RCC 7860 (cell line): ENCODE data around the gene ZNF350.
A peak's percentile ranks its signal among the peaks of the same experiment; 100 is the strongest.
"Not testable (repeated sequence)": the region's sequence is repeated elsewhere in the genome, so short reads cannot be mapped to it uniquely, and the experiment has no call there.

Source experiments
- DNase-seq: peaks from one replicate; pipeline ENCODE4 v3.0.0-alpha.2; 2015; ENCODE audit warnings: low spot score
- FAIRE-seq: peaks from 2 replicates; lab custom pipeline; 2012; peaks lifted over from hg19 to GRCh38; lab: Jason Lieb, UNC

Gene ZNF350

DNA sequence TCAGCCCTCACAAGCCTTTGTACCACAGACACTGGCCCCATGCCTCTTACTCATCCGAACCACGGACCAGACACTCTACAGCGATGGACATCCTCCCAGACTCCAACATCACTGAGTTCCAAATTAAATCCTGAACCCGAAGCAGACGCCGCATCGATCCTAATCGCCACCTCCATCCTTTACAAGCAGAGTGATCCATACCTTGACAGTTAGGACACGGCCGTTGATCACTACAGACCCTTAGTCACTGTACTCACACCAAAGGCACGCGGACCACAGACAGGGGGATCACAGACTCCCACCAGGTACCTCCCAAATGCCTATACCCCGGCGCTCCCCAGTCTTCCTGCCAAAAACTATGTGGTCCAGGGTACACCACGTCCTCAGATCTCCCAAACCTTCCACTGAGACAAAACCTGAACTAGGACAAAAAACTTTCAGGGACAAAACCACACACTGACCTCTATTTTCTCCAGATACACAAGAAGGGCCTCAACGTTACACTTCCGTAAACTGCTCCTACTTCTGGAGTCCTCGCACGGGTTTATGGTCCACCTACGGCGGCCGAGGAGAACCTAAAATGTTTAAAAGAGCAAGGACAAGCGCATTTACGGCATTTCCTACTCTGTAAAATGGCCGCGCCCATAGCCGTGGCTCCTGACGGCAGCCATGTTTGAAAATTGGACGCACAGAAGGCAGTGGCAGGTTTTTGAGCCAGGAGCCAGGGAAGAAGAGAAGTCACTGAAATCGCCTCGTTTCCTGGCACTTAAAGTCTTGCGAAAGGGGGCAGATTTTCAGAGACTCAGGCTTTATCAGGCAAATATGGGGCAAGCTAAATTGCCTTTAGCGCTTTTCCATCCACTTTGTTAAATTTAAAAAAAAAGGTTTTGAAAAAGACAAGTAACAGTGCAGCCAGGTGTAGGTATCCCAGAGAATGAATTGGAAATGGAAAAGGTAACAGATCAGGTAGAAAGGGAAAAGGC lies at the start of gene ZNF350:
ZNF350 (minus strand) TSS at position 532 of the 983 bp plus-strand sequence. CDS start 12,480 bp downstream, outside the sequence.
- FAIRE-seq: peak; percentile 81
- peak; percentile 83 for DNase-seq

GRCh38 chr19:52034051-52034728 lies 47.5 kb upstream of the ZNF350 start:
- FAIRE-seq: no peak
- DNase-seq: no peak

DNA sequence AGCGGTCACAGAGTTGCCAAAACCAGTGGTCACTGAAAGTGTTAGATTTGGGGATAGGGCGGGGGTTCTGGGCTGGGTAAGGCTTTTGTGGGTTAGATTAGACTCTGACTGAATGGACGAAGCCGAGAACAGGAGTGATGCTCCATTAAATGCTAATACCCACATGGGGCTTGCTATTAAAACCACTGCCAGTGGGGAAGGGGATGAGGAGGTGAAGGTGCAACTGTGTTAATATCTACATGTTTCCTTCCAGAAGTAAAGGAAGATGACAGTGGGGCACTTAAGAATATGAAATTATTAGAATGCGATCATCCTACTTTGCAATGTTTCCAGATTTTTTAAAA lies 42.1 kb upstream of the ZNF350 start:
- no peak for DNase-seq
- FAIRE-seq: no peak

GRCh38 chr19:52028027-52028779 lies 41.6 kb upstream of the ZNF350 start, which contains the start of gene ZNF614:
TSS of gene ZNF614 (minus strand) at chr19:52028379. CDS start at chr19:52025745, 2,634 bp downstream.
- FAIRE-seq (peak; percentile 7), DNase-seq (peak; percentile 74)

- not testable (repeated sequence) for FAIRE-seq
Observed at GRCh38 chr19:52026255-52026990, 39.8 kb upstream of the ZNF350 start.

DNA sequence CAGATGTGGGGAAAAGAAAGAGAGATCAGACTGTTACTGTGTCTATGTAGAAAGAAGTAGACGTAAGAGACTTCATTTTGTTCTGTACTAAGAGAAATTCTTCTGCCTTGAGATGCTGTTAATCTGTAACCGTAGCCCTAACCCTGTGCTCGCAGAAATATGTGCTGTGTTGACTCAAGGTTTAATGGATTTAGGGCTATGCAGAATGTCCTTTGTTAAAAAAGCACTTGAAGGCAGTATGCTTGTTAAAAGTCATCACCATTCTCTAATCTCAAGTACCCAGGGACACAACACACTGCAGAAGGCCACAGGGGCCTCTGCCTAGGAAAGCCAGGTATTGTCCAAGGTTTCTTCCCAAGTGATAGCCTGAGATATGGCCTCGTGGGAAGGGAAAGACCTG lies 37.8 kb upstream of the ZNF350 start:
- not testable (repeated sequence) for DNase-seq, FAIRE-seq

More at GRCh38 chr19:52026255-52026990, 39.8 kb upstream of the ZNF350 start:
- DNase-seq: not testable (repeated sequence)

DNA sequence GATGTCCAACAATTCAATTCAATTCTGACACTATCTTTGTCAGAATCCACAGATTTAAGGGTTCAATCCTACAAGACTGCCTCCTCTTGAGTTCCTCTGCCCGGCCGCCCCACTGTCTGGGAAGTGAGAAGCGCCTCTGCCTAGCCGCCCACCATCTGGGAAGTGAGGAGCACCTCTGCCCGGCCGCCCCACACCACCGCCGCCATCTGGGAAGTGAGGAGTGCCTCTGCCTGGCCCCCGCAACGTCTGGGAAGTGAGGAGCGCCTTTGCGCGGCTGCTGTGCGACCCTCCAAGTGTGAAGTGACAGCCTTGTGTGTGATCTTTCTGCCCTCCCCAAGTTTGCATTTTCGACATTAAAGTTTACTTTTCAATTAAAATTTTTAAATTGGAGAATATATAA lies 35.6 kb upstream of the ZNF350 start:
- FAIRE-seq: no peak
- DNase-seq: no peak

GRCh38 chr19:52020506-52020905 lies 33.9 kb upstream of the ZNF350 start:
- no peak for FAIRE-seq
- no peak for DNase-seq

GRCh38 chr19:52010674-52011073 lies 24.0 kb upstream of the ZNF350 start:
- FAIRE-seq (no peak), DNase-seq (no peak)

DNA sequence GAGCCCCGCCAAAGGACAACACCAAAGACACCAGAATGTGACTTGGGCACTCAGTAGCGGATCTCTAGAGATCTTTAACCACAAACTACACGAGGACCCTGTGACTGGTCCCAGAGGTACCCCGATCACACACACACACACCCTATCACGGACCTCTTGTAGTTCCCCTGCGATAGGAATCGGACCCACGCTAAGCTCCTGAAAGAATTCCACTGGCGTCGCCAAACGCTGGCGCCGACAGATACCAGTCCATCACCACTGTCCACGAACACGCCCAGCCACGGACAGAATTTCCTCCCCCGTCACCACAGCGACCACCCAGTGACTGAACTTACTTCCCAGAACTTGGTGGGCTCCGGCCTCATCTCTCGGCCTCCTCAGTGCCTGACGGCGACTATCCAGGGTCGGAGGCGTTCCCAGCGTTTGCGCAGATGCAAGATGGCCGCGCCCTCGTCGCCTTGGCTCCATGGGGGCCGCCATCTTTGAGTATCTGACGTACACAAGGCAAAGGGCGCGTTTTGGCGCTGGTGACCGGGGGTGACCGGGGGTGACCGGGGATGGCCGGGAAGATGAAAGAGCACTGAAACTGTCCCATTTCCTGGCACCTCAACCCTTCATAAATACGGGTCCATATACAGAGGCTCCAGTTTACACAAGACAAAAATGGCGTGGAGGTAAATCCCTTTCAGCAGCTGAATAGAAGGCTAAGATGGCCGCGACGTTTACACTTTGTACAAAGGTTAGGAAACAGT lies 21.3 kb upstream of the ZNF350 start, which contains the start of gene ZNF615:
ZNF615 (minus strand) TSS at position 406 of the 752 bp plus-strand sequence. CDS start 4,500 bp downstream, outside the sequence.
- DNase-seq (peak; percentile 50), FAIRE-seq (no peak)

- FAIRE-seq (no peak), DNase-seq (no peak)
Observed at GRCh38 chr19:52007451-52007805, 20.8 kb upstream of the ZNF350 start.

DNA sequence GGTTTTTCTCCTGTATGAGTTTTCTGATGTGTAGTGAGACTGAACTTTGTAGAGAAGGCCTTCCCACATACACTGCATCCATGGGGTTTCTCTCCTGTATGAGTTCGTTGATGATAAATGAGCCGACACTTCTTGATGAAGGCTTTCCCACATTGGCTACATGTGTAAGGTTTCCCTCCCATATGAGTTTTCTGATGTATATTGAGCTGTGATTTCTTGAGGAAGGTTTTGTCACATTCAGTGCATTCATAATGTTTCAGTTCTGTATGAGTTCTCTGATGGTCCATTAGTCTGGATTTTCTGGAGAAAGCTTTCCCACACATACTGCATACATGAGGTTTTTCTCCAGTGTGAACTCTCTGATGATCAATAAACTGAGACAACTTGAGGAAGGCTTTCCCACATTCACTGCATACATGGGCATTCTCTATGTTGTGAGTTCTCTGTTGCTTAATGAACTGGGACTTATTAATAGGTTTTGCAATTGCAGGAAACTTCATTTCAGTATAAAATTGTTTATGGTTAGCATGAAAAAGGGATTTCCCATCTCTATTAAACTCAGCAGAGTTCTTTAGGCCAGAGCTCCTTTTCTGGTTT lies 7.5 kb upstream of the ZNF350 start:
- FAIRE-seq: no peak

DNA sequence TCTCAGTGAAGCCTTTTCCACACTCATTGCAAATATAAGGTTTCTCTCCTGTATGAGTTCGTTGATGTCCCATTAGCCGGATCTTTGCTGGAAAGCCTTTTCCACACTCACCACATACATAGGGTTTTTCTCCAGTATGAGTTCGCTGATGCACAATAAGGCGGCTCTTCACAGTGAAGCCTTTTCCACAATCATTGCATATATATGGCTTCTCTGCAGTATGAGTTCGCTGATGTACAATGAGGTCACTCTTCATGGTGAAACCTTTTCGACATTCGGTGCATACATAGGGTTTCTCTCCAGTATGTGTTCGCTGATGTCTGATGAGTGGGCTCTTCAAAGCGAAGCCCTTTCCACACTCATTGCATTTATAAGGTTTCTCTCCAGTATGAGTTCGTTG lies 6.8 kb upstream of the ZNF350 start:
- DNase-seq (no peak), FAIRE-seq (no peak)

More for the DNA sequence above, 7.5 kb upstream of the ZNF350 start:
- no peak for DNase-seq

GRCh38 chr19:51983361-51983760 lies 3.3 kb downstream of the ZNF350 start:
- FAIRE-seq: no peak
- no peak for DNase-seq

GRCh38 chr19:51980926-51981325 lies 5.7 kb downstream of the ZNF350 start:
- not testable (repeated sequence) for FAIRE-seq

DNA sequence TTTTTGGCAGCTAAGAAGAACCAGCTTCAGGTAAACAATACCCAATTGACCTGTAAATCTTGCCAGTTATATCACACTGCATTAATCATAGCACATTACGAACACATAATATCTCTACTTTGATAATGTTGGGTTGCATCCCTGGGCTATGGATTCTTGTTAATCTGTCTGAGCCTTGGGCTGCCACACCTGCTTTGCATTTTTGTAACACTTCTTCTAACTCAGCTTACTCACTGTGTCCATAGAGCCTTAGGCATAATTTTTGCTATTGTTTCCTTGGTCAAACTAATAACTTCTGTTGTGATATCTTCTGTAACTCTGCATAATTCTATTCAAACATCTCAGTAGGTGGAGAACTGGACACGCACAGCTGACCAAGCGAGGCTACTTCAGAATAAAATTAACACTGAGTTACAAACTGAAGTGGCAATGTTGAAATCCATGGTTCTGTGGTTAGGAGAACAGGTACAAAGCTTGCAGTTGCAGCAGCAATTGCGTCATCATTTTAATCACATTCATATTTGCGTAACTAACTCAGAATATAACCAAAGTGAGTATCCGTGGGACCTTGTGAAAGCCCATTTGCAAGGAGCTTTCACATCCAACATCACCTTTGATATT lies 6.4 kb downstream of the ZNF350 start:
- FAIRE-seq (no peak), DNase-seq (no peak)

More at GRCh38 chr19:51980926-51981325, 5.7 kb downstream of the ZNF350 start:
- DNase-seq: not testable (repeated sequence)

GRCh38 chr19:51978882-51979281 lies 7.8 kb downstream of the ZNF350 start:
- no peak for FAIRE-seq
- peak; percentile 38 for DNase-seq

DNA sequence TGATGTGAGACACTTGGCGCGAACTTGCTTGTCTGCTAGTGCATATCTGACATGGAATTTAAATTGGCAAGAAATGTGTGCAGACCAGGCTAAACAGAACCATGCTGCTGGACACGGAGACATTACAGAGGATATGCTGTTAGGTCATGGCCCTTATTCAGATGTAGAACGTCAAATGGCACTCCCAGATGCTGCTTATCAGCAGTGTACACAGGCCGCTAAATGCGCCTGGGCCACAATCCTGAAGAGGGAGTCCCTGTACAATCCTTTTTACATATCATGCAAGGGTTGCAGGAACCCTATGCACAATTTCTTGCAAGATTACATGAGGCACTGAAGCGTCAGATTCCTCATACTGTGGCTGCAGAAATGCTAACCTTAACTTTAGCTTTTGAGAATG lies 9.3 kb downstream of the ZNF350 start:
- no peak for FAIRE-seq
- no peak for DNase-seq

DNA sequence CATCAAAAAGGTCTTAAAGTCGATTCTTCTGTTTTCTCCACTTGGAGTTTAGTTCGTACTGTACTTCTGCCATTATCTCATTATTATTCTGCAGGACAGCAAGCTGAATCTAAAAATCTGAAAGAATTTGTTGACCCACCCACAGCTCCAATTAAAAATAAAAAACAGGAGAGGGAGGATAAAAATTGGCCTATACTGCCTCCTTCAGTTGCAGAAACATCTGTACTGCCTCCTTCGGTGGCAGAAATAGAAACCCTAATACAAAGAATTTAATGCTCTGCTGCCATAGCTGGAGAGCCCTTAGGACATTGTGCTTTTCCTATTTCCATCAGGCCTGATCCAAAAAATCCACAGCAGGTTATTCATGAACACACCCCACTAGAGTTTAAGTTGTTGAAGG lies 9.8 kb downstream of the ZNF350 start:
- FAIRE-seq (no peak), DNase-seq (no peak)
